Raji (cell line): Measurements from ENCODE around the gene LNPEP.

Experiments
- POLR2A ChIP-seq: IDR thresholded peaks from 2 replicates; pipeline ENCODE4 v1.6.1; 2011; ENCODE audit warnings: low read depth, low read length, control low read depth; ENCODE audit not compliant: insufficient read depth

LNPEP gene

DNA sequence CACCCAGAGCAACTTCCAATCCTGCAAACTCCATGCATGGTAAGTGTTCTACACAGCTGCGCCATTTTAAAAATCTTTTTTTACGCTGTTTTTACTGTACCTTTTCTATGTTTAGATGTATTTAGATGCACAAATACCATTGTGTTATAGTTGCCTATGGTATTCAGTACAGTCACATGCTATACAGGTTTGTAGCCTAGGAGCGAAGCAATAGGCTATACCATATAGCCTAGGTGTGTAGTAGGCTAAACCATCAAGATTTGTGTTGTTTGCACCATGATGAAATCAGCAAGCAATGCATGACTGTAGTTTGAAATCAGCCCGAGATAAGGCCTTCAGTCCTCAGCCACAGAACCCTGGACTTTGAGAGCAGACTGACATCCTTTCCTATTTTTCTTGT lies 105.4 kb downstream of the LNPEP start:
- no peak for TF ChIP-seq POLR2A

GRCh38 chr5:97042996-97043395 lies 107.1 kb downstream of the LNPEP start:
- TF ChIP-seq POLR2A = no peak

GRCh38 chr5:97043511-97043910 lies 107.6 kb downstream of the LNPEP start:
- TF ChIP-seq POLR2A = no peak

- TF ChIP-seq POLR2A = no peak
Observed at GRCh38 chr5:97044052-97044451, 108.2 kb downstream of the LNPEP start.

DNA sequence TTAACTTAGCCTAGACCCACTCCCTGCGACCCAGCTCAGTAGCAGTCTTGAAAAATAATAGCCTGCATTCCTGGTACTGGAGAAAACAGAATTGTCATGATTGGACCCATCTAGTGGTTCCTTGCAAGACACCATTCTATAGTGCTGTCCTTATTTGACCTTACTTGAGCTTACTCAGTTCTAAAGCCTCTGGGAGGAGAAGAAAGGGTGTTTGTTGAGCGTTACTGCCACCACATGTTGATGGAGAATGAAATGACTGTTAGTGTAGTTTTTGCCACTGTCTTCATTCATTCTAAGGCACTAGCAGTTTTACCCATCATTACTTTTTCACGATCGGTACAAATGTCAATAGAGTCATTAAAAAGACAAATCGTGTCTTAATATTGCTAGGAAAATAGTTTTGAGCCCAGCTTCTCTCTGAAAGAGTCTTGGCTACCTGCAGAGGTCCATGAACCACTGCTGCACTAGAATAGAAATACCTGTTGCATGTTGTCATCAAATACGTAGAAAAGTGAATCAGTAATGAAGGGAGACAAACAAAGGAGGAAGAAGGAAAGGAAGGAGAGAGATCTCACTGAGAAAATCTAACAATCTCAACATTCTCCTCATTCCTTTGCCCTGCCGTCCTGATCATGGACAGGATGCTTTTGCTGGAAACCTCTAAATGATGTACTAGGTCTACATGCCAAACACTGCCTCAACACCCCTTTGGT lies 110.5 kb downstream of the LNPEP start:
- TF ChIP-seq POLR2A = no peak

- no peak for TF ChIP-seq POLR2A
Observed at GRCh38 chr5:97047076-97047475, 111.2 kb downstream of the LNPEP start.

DNA sequence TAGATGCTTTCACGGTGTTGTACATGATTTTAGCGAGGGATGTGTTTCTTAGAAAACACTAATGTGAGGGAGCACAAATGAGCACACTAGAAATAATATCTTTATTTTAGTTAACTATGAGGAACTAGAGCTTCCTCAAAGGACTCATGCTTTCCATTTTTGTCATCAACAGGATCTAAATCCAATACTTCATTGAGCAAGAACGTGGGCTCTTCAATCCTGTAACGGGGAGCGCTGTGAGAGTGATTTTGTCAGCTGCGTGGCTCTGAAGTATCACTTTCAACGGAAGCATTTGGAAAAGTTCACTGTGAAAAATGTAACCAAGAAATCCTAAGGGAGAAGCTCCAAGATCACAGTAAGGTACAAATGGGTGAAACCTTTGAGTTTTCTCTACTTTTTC lies 113.3 kb downstream of the LNPEP start:
- no peak for TF ChIP-seq POLR2A

- no peak for TF ChIP-seq POLR2A
Observed at GRCh38 chr5:97056263-97056662, 120.4 kb downstream of the LNPEP start.

DNA sequence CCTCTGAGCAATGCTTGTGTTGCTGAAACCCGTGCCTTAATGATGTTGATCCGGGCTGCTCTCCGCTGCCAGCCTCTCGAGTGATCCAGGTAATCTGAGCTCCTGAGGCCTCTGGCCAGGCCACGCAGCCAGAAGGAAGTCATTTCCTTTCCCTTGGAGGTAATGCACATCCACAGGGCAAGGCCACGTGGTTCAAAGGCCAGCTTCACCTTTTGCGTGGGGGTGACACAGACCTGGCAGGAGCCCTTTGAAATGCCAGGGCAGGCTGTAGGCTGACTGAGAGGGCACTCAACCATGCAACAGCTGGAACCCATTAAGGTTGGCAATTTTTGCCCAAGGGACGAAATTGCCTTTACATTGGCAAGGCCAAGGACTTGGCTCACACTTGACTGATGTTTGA lies 126.2 kb downstream of the LNPEP start:
- TF ChIP-seq POLR2A = no peak

- TF ChIP-seq POLR2A = no peak
Observed at GRCh38 chr5:97063251-97063650, 127.4 kb downstream of the LNPEP start.

DNA sequence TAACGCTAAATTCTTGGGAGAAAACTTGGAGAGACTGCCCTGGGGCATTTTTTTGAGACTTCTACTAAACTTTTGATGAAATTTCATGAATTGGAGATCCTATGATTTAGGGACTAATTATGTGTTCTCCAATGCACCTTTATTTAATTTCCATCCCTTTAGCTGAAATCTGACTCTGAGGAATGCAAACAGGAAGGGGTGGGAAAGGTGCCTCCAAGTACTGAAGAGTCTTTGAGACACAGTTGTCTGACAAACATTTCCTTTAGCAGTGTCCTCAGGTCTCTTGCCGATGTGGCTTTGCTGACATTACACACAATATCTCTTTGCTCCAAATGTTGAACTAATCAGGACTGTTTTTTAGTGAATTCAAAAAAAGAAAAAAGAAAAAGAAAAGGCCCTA lies 129.6 kb downstream of the LNPEP start:
- no peak for TF ChIP-seq POLR2A

- TF ChIP-seq POLR2A = no peak
Observed at GRCh38 chr5:97067296-97067850, 131.5 kb downstream of the LNPEP start.

DNA sequence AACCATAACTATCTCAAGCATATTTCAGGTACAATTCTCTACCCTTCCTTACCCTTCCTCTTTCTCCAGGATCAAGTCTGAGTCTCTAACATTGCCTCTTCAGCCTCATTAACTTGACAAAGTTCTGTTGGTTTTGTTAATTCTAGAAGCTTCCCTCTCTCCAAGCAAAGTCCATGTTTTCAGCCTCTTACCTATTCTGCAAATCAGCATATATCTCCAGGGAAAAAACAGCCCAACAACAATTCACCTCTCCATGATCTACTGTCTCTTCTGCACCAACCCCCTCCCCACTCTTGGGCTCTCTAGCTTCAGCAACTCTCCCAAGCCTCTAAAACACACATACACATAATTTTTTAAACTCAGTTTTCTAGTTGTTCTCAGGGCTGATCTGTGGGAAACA lies 134.4 kb downstream of the LNPEP start:
- no peak for TF ChIP-seq POLR2A

GRCh38 chr5:97071101-97071500 lies 135.2 kb downstream of the LNPEP start:
- TF ChIP-seq POLR2A = no peak

- TF ChIP-seq POLR2A = no peak
Observed at GRCh38 chr5:97071993-97072392, 136.1 kb downstream of the LNPEP start.

- no peak for TF ChIP-seq POLR2A
Observed at GRCh38 chr5:97072696-97073095, 136.8 kb downstream of the LNPEP start.

DNA sequence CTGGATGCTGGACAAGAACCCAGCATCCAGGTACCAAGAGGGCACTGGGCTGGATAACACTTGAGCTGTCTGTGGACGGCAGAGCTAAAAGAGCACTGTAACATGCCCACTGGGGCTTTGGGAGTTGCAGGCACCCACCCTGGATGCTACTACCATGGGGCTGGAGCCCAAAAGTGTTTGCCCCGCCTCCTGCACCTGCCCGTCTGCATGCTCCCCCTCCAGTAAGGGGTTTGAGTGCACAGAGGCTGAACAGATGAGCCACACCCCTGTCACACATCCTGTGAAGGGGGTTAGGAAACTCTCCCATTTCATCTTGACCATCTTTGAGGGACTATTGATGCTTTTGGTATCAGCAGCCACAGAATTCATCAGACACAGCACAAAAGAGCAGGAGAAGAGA lies 137.5 kb downstream of the LNPEP start:
- TF ChIP-seq POLR2A = no peak
